Activated CD8-positive, alpha-beta memory T cell treated with anti-CD3 and anti-CD28 coated beads, Interleukin-2, amount 10 ng/mL, durations not matched to agents 7 days and 5 days (primary cell): ENCODE results near the gene UBE3C. TPM values are rescaled to one million over a fixed set of nuclear protein-coding genes. Genes with fewer than 3 reads are reported as not detected.
"Not testable (repeated sequence)": the region's sequence is repeated elsewhere in the genome, so short reads cannot be mapped to it uniquely, and the experiment has no call there.

Experiments
- ATAC-seq: fragments of 150-1000 bp; cut with Tn5 transposase; one replicate; pipeline ENCODE4 v1.10.0; 2021; ENCODE audit warnings: moderate library complexity
- CTCF ChIA-PET: fragments of 350-600 bp; sonication (Branson Sonifier 250); formaldehyde crosslinking; loops from one replicate; lab custom pipeline; 2021; ENCODE audit warnings: antibody characterized with exemption; lab: Charles Lee
- DNase-seq: peaks from one replicate; pipeline ENCODE4 v3.0.0-alpha.2; 2020
- H3K27ac Mint-ChIP-seq: one replicate; pipeline ENCODE4 v1.8.0; 2021; ENCODE audit warnings: mild to moderate bottlenecking, mixed read lengths
- H3K27me3 Mint-ChIP-seq: one replicate; pipeline ENCODE4 v1.8.0; 2021; ENCODE audit warnings: mixed read lengths
- H3K36me3 Mint-ChIP-seq: one replicate; pipeline ENCODE4 v1.8.0; 2021; ENCODE audit warnings: mild to moderate bottlenecking, mixed read lengths
- H3K4me1 Mint-ChIP-seq: one replicate; pipeline ENCODE4 v1.8.0; 2021; ENCODE audit warnings: mixed read lengths
- H3K4me3 Mint-ChIP-seq: one replicate; pipeline ENCODE4 v1.8.0; 2021; ENCODE audit warnings: mild to moderate bottlenecking, moderate library complexity, mixed read lengths
- H3K9me3 Mint-ChIP-seq: one replicate; pipeline ENCODE4 v1.8.0; 2022; ENCODE audit warnings: low read depth, mixed read lengths
- total RNA-seq, 2 experiments: library from RNA; stranded (reverse); gene quantifications; one replicate each; pipeline ENCODE4 v1.2.3, GENCODE V29; 2021

The UBE3C gene
- total RNA-seq, 2 experiments from 2014 or later, result 54.8 to 62.1 TPM

GRCh38 chr7:157276731-157277562 is 138.2 kb downstream of the UBE3C start:
- no peaks in the 10 kb centered on the region for H3K36me3 Mint-ChIP-seq
- H3K27me3 Mint-ChIP-seq, result peaks cover 13% of the 10 kb centered on the region
- peak overlapping the region; percentile 71 for H3K27ac Mint-ChIP-seq
- no peaks in the 10 kb centered on the region for H3K9me3 Mint-ChIP-seq
- DNase-seq (peak; percentile 53), ATAC-seq (peak; percentile 75)
- no peak overlapping the region for H3K4me3 Mint-ChIP-seq
- CTCF ChIA-PET, result interaction anchor here (1.0 to 1.5 kb wide), 2 partner anchors 10 to 62 kb away, joined by 3 read pairs; no protein-coding TSS in a partner anchor
- H3K4me1 Mint-ChIP-seq, result peaks cover 24% of the 10 kb centered on the region

- H3K27me3 Mint-ChIP-seq, result peaks cover 13% of the 10 kb centered on the region
- H3K4me3 Mint-ChIP-seq, H3K36me3 Mint-ChIP-seq, H3K9me3 Mint-ChIP-seq, ATAC-seq, DNase-seq, CTCF ChIA-PET: not testable (repeated sequence)
- peak overlapping the region; percentile 59 for H3K27ac Mint-ChIP-seq
- peaks cover 24% of the 10 kb centered on the region for H3K4me1 Mint-ChIP-seq
Measured at GRCh38 chr7:157277568-157277967, 138.8 kb downstream of the UBE3C start.

DNA sequence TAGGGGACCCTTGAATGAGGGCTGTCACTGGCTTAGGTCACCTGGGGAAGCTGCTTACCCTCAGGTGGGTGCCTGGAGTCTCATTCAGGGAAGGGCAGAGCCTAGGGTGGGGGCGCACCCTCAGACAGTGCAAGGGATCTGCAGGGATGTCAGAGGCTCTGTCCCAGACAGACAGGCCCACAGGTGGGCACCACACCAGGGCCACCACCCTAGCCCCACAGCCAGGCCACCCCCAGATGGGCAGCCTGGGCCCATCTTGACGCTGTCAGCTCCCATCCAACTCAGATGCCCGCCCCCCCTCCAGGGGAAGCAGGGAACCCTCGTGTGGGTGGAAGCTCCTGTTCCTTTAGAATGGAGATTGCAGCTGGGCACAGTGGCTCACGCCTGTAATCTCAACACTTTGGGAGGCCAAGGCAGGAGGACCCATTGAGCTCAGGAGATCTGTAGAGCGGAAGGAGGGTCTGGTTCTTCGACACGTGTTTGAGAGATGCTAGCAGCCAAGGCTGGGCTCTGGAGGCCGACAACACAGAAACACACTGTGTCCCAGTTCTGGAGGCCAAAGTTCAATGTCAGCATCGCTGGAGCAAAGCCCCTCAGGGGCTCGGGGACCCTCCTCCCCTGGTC is 139.6 kb downstream of the UBE3C start:
- Mint-ChIP-seq H3K27me3 (peaks cover 13% of the 10 kb centered on the region), H3K9me3 (no peaks in the 10 kb centered on the region), H3K36me3 (no peaks in the 10 kb centered on the region), H3K4me1 (peaks cover 24% of the 10 kb centered on the region), H3K27ac (no peak overlapping the region), H3K4me3 (no peak overlapping the region)
- CTCF ChIA-PET, result no interaction called here
- ATAC-seq (no peak), DNase-seq (no peak)

DNA sequence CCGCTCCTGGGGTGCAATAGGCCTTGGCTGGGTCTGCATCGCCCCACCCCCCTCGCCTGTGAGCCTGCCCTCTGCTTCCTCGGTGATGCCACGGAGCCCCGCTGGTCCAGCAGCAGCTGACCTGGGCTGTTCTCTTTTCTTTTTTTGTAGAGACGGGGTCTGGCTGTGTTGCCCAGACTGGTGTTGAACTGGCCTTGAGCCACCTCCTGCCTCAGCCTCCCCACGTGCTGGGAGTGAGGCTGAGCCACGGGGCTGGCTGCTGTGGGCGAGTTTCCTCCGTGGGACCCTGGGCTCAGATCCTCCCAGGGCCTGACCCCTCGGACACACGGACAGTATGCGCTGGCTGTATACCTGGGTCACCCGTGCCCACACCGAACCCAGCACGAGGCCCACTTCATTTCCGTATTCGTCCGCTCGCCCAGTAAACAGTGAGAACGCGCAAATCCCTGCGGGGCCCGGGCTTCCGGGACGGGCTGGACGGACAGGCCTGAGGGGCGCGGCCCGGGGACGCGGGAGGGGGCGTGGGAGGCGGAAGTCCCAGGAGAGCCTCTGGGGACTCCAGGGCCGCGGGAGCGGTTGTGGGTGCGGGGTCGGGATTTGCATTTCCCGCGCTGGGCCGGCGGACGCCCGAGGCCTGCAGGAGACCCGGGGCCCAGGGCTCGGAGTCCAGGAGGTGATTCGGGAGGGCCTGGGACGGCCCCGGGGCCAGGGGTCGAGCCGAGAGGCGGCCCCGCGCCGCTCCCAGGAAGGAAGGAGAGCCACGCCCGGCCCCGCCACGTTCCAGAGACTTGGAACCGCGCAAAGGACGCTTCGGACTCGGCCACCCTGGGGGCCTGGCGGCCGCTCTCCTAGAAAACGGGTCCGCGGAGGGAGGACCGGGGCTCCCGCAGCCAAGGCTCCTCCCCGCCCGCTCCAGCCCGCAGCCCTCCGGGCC is 140.3 kb downstream of the UBE3C start:
- ATAC-seq (no peak), DNase-seq (no peak)
- no peaks in the 10 kb centered on the region for H3K9me3 Mint-ChIP-seq
- H3K4me3 Mint-ChIP-seq, result no peak overlapping the region
- H3K27me3 Mint-ChIP-seq, result peaks cover 13% of the 10 kb centered on the region
- no peaks in the 10 kb centered on the region for H3K36me3 Mint-ChIP-seq
- no peak overlapping the region for H3K27ac Mint-ChIP-seq
- CTCF ChIA-PET, result no interaction called here
- H3K4me1 Mint-ChIP-seq, result peaks cover 24% of the 10 kb centered on the region

DNA sequence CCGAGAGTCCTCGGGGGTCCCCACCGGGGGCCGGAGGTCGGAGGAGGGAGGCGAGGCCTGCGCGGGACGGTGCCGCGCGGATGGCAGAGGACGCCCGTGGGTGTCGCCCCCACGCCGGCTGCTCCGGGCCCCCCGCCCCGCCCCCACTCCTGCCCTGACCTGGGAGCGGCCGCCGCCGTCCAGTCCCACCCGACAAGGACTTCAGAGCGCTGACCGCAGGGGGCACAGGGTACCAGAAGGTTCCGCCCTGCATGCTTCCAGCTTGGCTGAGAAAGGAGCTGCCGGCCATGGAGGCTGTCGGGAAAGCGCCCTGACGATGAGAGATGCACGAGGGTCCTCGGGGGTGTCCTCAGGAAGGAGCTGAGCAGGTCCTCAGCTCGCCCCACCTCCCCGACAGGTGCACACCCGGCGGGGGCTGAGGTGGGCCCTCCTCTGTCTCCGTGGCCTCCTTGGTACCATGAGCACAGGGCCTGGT is 141.1 kb downstream of the UBE3C start:
- ATAC-seq (no peak), DNase-seq (no peak)
- CTCF ChIA-PET, result no interaction called here
- Mint-ChIP-seq H3K27me3 (peaks cover 13% of the 10 kb centered on the region), H3K36me3 (no peaks in the 10 kb centered on the region), H3K27ac (no peak overlapping the region), H3K4me3 (no peak overlapping the region), H3K9me3 (no peaks in the 10 kb centered on the region), H3K4me1 (peaks cover 24% of the 10 kb centered on the region)

- no peaks in the 10 kb centered on the region for H3K36me3 Mint-ChIP-seq
Measured at GRCh38 chr7:157280216-157280841, 141.6 kb downstream of the UBE3C start.

GRCh38 chr7:157281221-157281998 is 142.7 kb downstream of the UBE3C start:
- H3K27me3 Mint-ChIP-seq, result peaks cover 13% of the 10 kb centered on the region
- H3K4me3 Mint-ChIP-seq, result no peak overlapping the region
- peaks cover 14% of the 10 kb centered on the region for H3K4me1 Mint-ChIP-seq
- DNase-seq (no peak), ATAC-seq (no peak)
- H3K9me3 Mint-ChIP-seq, result no peaks in the 10 kb centered on the region
- H3K27ac Mint-ChIP-seq, result no peak overlapping the region
- CTCF ChIA-PET, result no interaction called here
- no peaks in the 10 kb centered on the region for H3K36me3 Mint-ChIP-seq

More at GRCh38 chr7:157280216-157280841, 141.6 kb downstream of the UBE3C start:
- no peaks in the 10 kb centered on the region for H3K9me3 Mint-ChIP-seq
- H3K27ac Mint-ChIP-seq, result no peak overlapping the region
- CTCF ChIA-PET, result no interaction called here
- H3K27me3 Mint-ChIP-seq, result peaks cover 13% of the 10 kb centered on the region
- DNase-seq, result no peak
- ATAC-seq, result no peak
- no peak overlapping the region for H3K4me3 Mint-ChIP-seq
- peaks cover 22% of the 10 kb centered on the region for H3K4me1 Mint-ChIP-seq

GRCh38 chr7:157282141-157282801 is 143.5 kb downstream of the UBE3C start:
- H3K4me3 Mint-ChIP-seq, result no peak overlapping the region
- H3K27ac Mint-ChIP-seq, result no peak overlapping the region
- H3K36me3 Mint-ChIP-seq, result no peaks in the 10 kb centered on the region
- CTCF ChIA-PET, result no interaction called here
- ATAC-seq (no peak), DNase-seq (no peak)
- peaks cover 6% of the 10 kb centered on the region for H3K4me1 Mint-ChIP-seq
- H3K9me3 Mint-ChIP-seq, result no peaks in the 10 kb centered on the region
- H3K27me3 Mint-ChIP-seq, result peaks cover 13% of the 10 kb centered on the region

GRCh38 chr7:157284229-157285014 is 145.7 kb downstream of the UBE3C start:
- CTCF ChIA-PET, result no interaction called here
- no peaks in the 10 kb centered on the region for H3K4me1 Mint-ChIP-seq
- peaks cover 8% of the 10 kb centered on the region for H3K27me3 Mint-ChIP-seq
- H3K4me3 Mint-ChIP-seq, result no peak overlapping the region
- DNase-seq (no peak), ATAC-seq (no peak)
- no peaks in the 10 kb centered on the region for H3K9me3 Mint-ChIP-seq
- no peak overlapping the region for H3K27ac Mint-ChIP-seq
- no peaks in the 10 kb centered on the region for H3K36me3 Mint-ChIP-seq

DNA sequence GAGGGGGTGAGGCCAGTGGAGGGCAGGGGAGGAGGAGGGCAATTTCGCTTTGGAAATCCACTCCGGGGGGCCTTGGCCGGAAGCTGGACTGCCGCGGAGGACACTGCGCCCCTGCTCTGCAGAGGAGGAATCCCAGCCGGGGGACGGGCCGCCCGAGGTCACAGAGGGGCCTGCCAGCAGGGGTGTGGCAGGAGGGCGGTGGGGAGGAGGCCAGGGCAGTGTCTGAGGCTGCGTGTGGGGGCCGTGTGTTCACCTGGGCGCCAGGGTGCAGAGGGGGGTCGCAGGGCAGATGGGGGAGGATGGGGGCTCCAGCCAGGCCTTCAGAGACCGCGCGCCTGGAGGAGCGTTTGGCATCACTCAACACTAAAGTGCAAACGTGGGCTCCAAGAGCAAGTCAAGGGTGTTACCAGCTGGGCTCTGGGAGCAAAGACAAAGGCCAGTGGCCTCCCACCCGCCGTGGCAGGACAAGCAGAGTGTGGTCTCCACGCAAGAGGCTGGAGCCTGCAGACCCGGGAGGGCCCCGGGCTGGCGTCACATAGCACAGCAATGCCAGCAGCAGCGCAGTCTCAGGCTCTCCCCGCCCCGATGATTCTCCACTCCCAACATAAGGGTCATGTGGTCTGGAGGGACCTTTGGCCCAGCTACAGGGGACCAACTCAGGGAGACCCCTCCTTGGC is 152.8 kb downstream of the UBE3C start:
- DNase-seq (no peak), ATAC-seq (no peak)
- Mint-ChIP-seq H3K4me3 (no peak overlapping the region), H3K27ac (no peak overlapping the region), H3K27me3 (no peaks in the 10 kb centered on the region), H3K36me3 (no peaks in the 10 kb centered on the region), H3K9me3 (no peaks in the 10 kb centered on the region), H3K4me1 (no peaks in the 10 kb centered on the region)
- CTCF ChIA-PET, result interaction anchor here (1.6 kb wide), 1 partner anchor 18 kb away, joined by 4 read pairs; no protein-coding TSS in a partner anchor

DNA sequence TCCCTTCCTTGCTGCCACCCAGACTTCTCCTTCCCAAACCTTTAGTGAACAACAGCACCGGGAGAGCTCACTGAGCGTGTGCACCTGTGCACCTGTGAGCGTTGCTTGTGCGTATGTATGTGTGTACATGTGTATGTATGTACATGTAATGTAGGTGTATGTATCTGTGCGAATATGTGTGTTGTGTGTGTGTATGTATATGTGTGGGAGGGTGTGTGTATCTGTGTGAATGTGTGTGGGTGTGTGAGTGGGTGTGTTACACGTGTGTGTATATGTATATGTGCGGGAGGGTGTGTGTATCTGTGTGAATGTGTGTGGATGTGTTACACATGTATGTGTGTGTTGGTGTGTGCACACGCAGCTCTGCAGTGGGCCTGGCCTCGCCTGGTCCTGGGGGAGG is 153.5 kb downstream of the UBE3C start:
- Mint-ChIP-seq H3K27ac (no peak overlapping the region), H3K4me1 (no peaks in the 10 kb centered on the region), H3K27me3 (no peaks in the 10 kb centered on the region), H3K36me3 (no peaks in the 10 kb centered on the region), H3K4me3 (no peak overlapping the region), H3K9me3 (no peaks in the 10 kb centered on the region)
- ATAC-seq (no peak), DNase-seq (no peak)
- CTCF ChIA-PET, result interaction anchor here (1.6 kb wide), 1 partner anchor 19 kb away, joined by 4 read pairs; no protein-coding TSS in a partner anchor
